Measurements from ENCODE around the gene ZNF536.
"Not testable (repeated sequence)": the region's sequence is repeated elsewhere in the genome, so short reads cannot be mapped to it uniquely, and the experiment has no call there.

ZNF536 gene

GRCh38 chr19:30342901-30343300 is 29.3 kb upstream of the ZNF536 start:
- TF ChIP-seq CTCF (IDR thresholded peaks at IDR 0.05; ENCODE audit: low read depth, low read length) = no peak
- no peak overlapping the region for H3K4me3 ChIP-seq (ENCODE audit: low read depth, low read length)

GRCh38 chr19:30344446-30345425 is 27.4 kb upstream of the ZNF536 start:
- no peak for TF ChIP-seq CTCF (IDR thresholded peaks at IDR 0.05; ENCODE audit: low read depth, low read length)
- no peak overlapping the region for H3K4me3 ChIP-seq (ENCODE audit: low read depth, low read length)

GRCh38 chr19:30345686-30346085 is 26.5 kb upstream of the ZNF536 start:
- no peak overlapping the region for H3K4me3 ChIP-seq (ENCODE audit: low read depth, low read length)
- TF ChIP-seq CTCF (IDR thresholded peaks at IDR 0.05; ENCODE audit: low read depth, low read length) = no peak

GRCh38 chr19:30346468-30346867 is 25.7 kb upstream of the ZNF536 start:
- H3K4me3 ChIP-seq (ENCODE audit: low read depth, low read length) = not testable (repeated sequence)

GRCh38 chr19:30349131-30349730 is 23.0 kb upstream of the ZNF536 start:
- TF ChIP-seq CTCF (IDR thresholded peaks at IDR 0.05; ENCODE audit: low read depth, low read length) = no peak
- no peak overlapping the region for H3K4me3 ChIP-seq (ENCODE audit: low read depth, low read length)

GRCh38 chr19:30350692-30351663 is 21.2 kb upstream of the ZNF536 start:
- no peak for TF ChIP-seq CTCF (IDR thresholded peaks at IDR 0.05; ENCODE audit: low read depth, low read length)

GRCh38 chr19:30351774-30352173 is 20.4 kb upstream of the ZNF536 start:
- no peak for TF ChIP-seq CTCF (IDR thresholded peaks at IDR 0.05; ENCODE audit: low read depth, low read length)

More at GRCh38 chr19:30350692-30351663, 21.2 kb upstream of the ZNF536 start:
- H3K4me3 ChIP-seq (ENCODE audit: low read depth, low read length) = no peak overlapping the region

More at GRCh38 chr19:30351774-30352173, 20.4 kb upstream of the ZNF536 start:
- no peak overlapping the region for H3K4me3 ChIP-seq (ENCODE audit: low read depth, low read length)

All from WI38 (cell line).